Stimulated activated CD8-positive, alpha-beta memory T cell treated with anti-CD3 and anti-CD28 coated beads, Interleukin-15, amount 100 ng/mL, for 4 hours (primary cell): ENCODE results near the gene FAM20B.
A peak's percentile ranks its signal among the peaks of the same experiment; 100 is the strongest.
"Not testable (repeated sequence)": the region's sequence is repeated elsewhere in the genome, so short reads cannot be mapped to it uniquely, and the experiment has no call there.

Experiments
- DNase-seq, 2 donors: peaks; one replicate each; pipeline ENCODE4 v3.0.0-alpha.2; 2020; ENCODE audit warnings: low read depth in 2 of 2

FAM20B gene

DNA sequence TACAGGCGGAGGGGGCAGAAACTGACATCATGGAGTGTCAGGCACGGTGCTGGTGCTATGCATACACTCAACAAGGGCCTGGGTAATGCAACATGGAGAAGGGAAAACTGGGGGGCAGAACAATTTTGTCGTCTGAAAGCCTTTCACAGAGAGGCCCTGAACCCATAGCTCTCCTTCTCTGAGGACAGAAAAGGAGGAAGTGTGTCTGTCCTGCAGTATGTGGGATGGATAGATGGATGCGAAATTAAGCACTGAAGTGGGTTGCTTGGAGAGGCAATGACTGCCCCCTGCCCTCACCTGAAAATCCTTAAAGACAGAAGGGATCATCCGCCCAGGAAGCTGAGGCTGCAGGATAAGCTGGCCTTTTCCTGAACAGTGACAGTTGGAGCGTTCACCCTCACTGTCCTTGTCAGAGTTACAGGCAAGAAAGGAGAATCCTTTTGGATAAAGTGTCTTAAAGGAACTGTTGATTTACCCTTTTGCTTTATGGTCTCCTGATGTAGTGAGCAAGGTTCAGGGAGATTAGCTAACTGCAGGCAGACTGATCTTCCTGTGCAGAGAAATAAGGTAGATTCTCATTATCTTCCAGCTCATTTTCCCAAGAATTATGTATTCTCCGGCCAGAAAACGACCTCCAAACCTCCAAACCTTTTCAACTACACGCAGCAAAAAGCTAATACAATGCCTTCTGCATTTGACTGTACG, 1.6 kb upstream of the FAM20B start:
- DNase-seq: no peak

DNA sequence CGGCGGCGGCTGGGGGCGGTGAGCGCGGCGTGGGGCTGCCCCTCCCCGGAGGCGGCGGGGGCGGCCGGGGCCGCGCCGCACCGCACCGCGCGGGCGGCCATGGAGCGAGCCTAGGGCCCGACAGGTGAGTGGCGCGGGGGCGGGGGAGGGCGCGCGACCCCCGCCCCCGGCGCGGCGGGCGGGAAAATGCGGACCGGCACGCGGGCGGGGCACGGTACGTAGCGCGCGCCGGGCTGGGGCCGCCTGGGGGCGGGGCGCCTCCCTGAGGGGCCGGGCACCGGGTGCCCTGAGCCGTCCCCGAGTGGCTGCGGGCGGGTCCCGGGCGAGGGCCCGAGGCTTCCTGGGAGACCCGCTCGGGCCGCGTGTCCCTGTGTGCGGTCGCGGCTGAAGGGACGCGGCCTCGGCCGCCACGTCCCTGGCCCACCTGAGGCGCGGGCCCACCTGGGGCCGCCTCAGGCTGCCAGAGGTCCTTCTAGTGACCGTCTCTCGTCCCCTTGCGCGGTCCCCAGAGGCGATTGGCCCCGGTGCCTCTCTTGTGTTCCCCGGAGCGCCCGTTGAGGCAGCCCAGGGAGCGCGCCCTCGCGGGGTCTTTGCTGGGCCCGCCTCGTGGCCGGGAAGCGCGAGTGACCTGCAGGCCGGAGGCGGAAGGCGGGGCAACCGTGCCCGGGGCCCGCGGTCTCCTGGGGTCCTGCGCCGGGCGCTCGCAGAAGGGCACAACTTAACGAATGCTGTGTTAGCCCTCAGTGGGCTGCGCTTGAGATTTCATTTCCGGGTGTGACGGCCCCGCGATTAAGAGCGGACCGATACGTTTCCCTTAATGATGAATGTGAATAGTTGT, 500 bp downstream of the FAM20B start:
- peak; percentile 45 to 63 for DNase-seq

DNA sequence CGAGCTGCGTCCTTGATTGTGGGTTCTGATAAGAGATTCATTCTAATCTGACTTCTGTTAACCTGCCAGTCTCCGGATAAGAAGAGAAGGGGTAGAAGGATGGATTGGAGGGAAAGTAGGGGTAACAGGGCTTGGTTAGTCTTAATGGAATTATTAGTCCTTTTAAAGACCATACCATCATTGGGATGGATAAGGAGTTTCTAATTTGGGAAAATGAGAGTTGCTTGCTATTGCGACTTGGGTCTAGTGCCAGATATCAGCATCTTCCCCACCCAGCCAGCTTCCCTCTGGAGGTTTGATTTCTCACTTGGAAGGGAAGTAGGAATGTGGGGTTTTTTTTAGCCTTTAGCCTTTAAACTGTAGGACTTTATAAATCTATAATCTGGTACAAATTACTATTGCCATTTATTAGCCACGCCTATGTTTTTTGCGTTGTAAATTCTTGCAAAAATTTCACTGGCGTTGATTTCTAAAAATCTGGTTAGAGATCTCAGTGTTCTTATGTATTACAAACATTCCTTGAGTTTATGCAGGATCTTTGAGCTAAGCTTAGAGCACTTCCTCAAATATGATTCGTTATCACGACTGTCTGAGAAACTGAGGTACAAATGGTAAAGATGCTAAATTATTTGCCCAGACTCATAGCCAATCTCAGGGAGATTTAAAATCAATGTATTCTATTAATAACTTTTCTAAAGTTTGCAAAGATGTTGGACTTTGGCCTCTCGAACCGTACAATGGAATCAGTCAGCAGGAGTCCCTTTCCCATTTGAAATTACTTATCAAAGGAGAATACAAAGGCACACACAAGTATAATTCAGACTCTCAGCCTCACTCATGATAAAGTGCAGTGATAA, 1.3 kb downstream of the FAM20B start:
- DNase-seq: no peak

DNA sequence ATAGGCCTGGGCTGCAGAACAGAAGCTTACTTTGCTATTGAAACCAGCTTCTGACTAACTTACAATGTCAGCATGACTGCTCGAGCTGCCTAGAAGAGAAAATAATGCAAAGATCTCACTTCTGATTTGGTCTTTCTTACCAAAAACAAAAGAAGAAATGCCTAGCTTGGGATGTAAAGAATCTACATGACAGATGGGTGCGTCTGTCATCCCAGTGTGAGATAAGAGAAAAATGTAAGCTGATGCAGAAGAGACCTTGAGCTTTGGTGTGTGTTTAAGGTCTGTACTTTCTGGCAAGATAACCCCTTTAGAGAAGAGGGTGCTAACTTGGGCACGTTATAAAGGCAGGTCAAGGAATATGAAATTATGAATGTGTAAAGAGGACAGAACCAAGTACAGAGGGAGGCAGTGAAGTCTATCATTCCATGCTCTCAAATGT, 3.6 kb downstream of the FAM20B start:
- DNase-seq: no peak

DNA sequence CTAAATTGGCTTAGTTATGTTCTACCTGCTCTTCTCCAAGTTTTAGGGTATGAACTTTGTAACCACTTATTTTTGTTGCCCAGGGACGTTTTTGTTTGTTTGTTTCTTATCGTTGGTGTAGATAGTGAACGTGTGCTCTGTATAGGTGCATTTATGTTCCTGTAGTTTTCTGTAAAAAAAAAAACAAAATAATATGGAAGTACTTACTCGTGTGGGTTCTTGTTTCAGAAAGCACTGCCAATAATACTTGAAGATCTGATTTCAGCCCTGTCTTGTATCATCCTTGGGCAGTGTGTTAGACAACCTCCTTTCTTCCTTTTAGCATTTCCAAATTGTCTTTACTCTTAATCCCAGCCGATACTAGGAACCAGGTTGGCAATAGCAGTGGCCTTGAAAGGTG, 4.4 kb downstream of the FAM20B start:
- DNase-seq: no peak

DNA sequence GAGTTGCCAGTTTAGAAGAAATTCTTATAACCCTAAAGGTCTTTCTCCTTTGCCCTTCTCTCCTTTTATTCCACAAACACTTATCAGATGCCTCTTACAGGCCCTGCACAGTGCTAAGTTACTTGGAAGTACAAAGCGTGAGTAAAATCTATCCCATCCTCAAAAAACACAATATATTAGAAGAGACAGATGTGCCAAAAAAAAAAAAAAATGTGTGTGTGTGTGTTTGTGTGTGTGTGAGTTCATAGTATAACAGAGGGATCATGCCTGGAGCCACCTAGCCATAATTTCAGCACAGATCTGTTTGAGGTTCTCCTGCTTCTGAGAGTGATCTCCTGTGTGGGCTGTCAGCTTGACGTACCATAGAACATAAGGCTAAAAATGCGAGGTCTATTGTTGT, 5.0 kb downstream of the FAM20B start:
- no peak for DNase-seq

DNA sequence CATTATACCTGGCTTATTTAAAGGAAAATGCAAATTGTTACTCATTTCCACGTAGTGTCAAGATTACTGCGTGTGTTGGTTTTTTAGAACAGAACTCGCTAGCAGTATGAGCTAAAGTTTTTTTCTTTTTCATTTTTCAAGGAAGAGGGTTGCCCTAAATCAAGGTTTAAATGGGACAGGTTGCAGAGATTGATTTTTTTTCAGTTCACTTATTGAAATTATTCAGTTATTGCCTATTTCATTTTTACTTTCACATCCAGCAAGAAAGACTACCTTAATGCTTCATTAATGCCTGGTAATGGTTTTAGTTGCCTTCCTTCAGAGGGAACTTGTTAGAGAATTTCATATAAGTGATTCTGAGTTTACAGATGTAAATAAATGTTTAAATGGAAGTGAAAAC, 5.6 kb downstream of the FAM20B start:
- no peak for DNase-seq

DNA sequence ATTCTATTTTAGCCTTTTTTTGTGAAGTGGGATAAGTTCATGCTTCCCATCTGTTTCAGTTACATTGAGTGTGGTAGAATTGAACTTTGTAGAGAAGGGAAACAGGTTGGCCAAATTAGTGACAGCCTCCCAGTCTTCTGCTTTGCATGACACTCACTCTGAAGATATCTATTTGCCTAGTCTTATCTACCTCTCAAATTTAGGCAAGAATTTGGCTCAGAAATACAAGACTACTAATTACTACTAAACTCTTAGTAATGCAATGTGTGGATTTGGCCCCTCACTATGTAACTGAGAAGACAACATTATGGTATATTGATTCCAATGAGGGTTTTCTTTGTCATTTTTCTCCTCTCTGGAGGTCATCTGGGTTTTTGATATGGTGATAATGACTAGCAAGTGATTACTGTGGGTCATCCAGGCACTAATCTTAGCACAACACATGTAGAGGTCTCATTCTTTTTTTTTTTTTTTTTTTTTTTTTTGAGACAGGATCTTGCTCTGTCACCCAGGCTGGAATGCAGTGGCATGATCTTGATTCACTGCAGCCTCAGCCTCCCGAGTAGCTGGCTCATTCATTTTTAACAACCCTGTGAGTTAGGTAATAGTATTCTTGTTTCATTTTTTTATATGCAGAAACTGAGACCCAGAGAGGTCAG, 6.3 kb downstream of the FAM20B start:
- DNase-seq: no peak

DNA sequence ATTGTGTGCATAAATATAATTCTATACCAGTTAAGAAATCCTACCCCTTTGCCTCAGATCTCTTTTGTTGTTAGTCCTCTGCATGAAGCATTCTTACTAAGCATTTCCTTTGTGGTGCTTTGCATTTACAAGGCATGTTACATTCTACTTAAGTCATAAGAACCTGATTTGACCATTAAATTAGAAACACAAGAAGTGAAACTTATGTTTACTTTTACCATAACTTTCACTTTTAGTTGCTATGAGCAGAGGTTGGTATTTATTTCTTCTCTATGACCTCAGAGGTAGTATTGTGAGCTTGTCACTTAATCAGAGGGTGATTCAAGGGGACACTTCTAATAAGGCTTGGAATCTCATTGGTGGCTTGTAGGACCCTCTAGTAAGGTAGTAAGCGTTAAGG, 9.0 kb downstream of the FAM20B start:
- no peak for DNase-seq

DNA sequence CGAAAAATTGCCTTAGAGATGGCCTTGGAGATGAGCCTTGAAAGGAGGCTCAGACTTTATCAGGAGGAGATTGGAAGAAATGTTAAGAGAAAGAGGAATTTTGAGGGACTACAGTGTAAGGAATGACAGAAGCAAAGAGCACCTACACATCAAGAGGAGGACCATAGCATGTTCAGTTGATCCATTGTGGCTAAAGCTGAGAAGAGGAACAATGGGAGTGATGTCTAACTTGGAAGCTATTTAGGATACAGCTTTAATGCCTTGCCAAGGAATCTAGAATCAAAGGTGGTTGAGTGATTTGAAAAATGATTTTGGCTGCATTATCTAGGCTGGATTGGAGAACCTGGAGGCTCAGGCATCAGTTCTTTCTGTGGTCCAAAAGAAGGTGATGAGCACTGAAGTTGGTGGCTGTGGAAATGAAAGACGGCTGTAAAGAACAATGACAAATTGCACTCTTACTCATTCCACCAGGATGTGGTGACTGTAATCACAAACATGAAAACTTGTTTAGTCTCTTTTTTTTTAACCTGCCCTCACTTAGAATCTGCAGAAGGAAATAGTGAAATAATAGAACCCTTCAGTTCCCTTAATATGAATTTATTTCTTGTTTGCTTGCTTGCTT, 11.3 kb downstream of the FAM20B start:
- DNase-seq: no peak

DNA sequence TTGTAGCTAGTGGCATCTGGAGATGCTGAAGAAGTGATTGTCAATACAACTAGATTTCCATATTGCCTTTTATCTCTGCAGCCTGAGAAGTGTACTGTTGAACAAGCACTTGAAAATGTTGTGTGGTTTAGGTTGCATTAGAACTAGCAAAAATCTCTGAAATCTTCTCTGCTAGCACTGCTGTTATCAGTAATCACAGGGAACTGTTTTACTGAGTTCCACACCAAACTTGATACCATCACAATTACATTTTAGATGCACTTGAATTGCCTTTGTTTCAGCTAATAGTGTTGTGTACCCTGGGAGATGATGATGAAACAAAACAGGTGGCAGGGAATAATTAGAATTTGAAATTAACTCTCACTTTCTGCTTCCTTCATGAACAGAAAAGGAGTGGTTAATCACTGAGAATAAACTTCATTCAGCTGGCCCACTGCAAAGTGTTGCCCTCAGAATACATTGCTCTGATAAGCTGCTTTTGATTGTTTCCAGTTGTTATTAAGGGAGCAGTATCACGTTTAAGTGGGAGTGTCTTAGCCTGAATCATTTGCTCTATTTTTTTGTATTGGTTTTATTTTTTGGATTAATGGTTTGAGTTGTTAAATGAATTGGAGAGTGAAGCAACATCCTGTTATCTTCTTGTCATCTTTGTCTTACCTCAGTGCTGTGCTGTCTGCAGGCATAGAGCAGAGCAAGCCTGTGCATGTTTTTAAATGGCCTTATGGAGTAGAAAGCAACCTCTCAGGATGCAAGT, 13.0 kb downstream of the FAM20B start:
- no peak for DNase-seq

DNA sequence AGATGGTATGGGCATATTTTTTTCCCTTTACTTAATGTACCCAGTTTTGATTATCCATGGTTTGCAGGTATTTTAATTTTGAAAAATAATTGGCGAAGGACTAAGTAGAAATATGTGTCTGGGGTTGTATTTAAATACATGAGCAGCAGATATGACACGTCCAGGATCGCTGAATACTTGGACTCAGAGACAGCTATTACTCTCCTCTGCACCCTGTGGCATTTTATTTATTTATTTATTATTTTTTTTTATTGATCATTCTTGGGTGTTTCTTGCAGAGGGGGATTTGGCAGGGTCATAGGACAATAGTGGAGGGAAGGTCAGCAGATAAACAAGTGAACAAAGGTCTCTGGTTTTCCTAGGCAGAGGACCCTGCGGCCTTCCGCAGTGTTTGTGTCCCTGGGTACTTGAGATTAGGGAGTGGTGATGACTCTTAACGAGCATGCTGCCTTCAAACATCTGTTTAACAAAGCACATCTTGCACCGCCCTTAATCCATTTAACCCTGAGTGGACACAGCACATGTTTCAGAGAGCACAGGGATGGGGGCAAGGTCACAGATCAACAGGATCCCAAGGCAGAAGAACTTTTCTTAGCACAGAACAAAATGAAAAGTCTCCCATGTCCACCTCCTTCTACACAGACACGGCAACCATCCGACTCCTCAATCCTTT, 13.9 kb downstream of the FAM20B start:
- DNase-seq: not testable (repeated sequence)

DNA sequence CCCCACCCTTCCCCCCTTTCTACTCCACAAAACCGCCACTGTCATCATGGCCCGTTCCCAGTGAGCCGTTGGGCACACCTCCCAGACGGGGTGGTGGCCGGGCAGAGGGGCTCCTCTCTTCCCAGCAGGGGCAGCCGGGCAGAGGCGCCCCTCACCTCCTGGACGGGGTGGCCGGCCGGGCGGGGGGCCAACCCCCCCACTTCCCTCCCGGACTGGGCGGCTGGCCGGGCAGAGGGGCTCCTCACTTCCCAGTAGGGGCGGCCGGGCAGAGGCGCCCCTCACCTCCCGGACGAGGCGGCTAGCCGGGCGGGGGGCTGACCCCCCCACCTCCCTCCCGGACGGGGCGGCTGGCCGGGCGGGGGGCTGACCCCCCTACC, 14.5 kb downstream of the FAM20B start:
- not testable (repeated sequence) for DNase-seq

DNA sequence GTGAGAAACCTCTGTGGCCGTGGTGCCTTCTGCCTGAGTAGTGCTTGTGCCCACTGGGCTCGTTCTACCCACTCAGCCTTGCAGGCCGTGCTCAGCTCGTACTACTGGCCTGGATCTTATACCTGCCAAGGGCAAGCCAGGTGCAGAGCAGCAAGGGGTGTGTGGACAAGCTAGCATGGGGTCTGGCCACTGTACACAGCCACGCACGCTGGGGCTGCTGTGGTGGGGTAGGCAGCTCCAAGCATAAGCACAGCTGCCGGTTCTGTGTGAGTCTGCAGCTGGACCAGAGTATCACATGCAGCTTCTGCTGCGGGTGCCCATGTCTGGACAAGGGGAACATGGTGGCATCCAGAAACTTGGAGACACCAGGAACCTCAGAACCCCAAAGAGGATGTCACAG, 16.4 kb downstream of the FAM20B start:
- DNase-seq: no peak

DNA sequence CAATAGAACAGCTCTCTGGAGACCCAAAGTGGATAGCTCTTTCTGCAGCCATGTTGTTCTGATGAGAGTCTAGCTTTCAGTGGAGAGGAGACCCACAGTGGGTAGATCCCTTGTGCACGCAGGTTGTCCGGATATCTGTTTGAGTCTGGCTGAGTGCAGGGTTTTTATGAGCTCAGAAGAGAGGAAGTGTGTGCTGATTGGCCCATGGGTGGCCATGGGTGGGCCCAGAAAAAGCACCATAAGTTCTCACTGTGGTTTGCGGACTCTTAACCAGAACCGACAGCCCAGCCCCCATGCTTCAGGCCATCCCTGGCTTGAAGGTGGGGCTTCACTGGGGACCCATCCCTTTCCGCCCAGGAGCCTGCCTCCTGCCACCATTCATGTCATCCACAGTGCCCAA, 17.0 kb downstream of the FAM20B start:
- DNase-seq: no peak

DNA sequence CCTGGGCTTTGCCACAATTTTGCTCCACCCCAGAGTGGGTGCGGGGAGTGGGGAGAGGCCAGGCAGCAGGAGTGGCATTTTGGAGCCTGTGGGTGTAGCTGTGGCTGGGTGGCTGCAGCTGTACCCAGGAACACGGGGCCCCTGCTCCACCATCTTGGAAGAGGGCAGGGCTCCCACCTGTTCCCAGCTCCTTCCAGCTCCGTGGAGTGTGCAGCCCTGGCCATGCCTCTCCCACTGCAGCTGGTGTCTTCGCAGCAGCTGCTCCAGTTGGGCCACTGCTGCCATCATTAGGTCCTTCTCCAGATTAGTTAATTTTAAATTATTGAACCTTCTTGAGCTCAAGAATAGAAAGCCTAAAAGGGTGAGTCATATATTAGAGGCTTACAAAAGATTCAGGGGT, 17.6 kb downstream of the FAM20B start:
- DNase-seq: no peak

DNA sequence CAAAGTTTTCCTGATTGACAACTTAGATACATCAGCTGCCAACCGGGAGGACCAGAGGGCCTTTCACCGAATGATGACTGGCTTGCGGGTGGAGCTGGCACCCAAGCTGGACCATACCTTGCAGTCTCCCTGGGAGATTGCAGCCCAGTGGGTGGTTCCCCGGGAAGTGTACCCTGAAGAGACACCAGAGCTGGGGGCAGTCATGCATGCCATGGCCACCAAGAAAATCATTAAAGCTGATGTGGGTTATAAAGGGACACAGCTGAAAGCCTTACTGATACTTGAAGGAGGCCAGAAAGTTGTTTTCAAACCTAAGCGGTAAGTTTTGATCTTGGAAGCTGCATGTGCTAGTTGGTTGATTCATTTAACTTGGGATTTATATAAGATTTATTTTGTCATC, 18.2 kb downstream of the FAM20B start:
- no peak for DNase-seq

DNA sequence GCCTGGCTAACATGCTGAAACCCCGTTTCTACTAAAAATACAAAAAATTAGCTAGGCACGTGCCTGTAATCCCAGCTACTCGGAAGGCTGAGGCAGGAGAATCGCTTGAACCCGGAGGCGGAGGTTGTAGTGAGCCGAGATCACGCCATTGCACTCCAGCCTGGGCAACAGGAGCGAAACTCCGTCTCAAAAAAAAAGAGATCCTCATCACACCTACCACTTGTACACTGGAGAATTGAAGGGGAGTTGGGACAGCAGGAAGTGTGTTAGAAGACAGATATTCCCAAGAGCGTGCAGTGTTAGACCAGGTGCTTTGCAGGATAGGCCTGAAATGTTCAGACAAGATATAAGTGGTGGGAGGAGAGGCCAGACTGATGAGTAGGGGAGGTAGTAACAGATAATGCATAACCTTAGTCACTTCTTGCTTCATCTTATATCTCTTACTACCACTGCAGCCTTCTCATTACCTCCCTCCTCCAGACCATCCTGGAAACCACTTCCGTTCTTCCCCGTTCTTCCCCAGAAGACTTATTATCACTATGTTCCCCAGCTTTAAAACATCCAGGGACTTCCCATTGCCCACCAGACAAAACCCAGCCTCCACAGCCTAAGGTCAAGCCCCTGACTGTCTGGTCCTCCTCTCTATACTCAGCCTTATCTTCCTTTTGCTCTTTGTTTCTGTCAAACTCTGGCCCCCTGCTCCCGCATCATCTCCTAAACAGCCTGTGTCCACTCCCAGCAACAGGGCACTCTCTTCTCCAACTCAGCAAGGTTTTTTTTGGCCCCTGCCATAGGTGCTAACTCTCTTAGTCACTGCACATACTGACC, 21.3 kb downstream of the FAM20B start:
- no peak for DNase-seq

DNA sequence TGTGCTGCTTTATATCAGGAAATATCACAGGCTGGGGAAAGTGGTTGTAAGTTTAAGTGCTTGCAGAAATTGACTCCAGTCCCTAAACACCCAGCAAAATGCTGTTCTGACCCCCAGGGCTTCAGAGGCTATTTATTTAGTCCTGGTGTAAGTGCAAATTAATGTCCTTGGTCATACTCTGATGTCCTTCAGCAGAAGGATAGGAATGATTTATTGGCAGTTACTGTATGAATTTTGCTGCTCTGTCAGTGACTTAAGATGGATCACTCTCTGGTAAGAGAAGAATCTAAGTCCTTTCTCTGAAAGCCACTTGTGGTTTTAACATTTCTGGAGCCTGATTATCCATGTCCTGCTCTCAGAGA, 21.9 kb downstream of the FAM20B start:
- DNase-seq: no peak
